HEK293T (cell line): ENCODE data around the gene PBXIP1.

Experiments
- BHLHE40 ChIP-seq: fragments of 450-650 bp; IDR thresholded peaks from 2 replicates; pipeline ENCODE4 v1.6.1; 2016; ENCODE audit warnings: mild to moderate bottlenecking, moderate library complexity, borderline replicate concordance
- CTBP1 ChIP-seq: fragments of 450-650 bp; IDR thresholded peaks from 2 replicates; pipeline ENCODE4 v1.6.1; 2016; ENCODE audit warnings: borderline replicate concordance
- ELF4 ChIP-seq: fragments of 450-650 bp; IDR thresholded peaks from 2 replicates; pipeline ENCODE4 v1.6.1; 2017; ENCODE audit warnings: antibody characterized with exemption
- FOXA1 ChIP-seq: fragments of 450-650 bp; IDR thresholded peaks from 2 replicates; pipeline ENCODE4 v1.6.1; 2016; ENCODE audit warnings: mild to moderate bottlenecking
- FOXK2 ChIP-seq: fragments of 450-650 bp; IDR thresholded peaks from 2 replicates; pipeline ENCODE4 v1.6.1; 2016; ENCODE audit warnings: mild to moderate bottlenecking
- FOXM1 ChIP-seq: fragments of 450-650 bp; IDR thresholded peaks from 2 replicates; pipeline ENCODE4 v1.6.1; 2017; ENCODE audit warnings: mild to moderate bottlenecking, borderline replicate concordance
- NFRKB ChIP-seq: fragments of 450-650 bp; IDR thresholded peaks from 2 replicates; pipeline ENCODE4 v1.6.1; 2016; ENCODE audit warnings: mild to moderate bottlenecking, moderate library complexity
- PKNOX1 ChIP-seq: fragments of 450-650 bp; IDR thresholded peaks from 2 replicates; pipeline ENCODE4 v1.6.1; 2016
- SP1 ChIP-seq: fragments of 450-650 bp; IDR thresholded peaks from 2 replicates; pipeline ENCODE4 v1.6.1; 2017
- SUZ12 ChIP-seq: fragments of 450-650 bp; IDR thresholded peaks from 2 replicates; pipeline ENCODE4 v1.6.1; 2016; ENCODE audit warnings: mild to moderate bottlenecking
- TARDBP ChIP-seq: fragments of 450-650 bp; IDR thresholded peaks from 2 replicates; pipeline ENCODE4 v1.6.1; 2016
- ZNF384 ChIP-seq: fragments of 450-650 bp; IDR thresholded peaks from 2 replicates; pipeline ENCODE4 v1.6.1; 2016

GRCh38 chr1:154937085-154937987, 18.6 kb downstream of the PBXIP1 start:
- no peak for TF ChIP-seq NFRKB
- TF ChIP-seq FOXK2: no peak
- no peak for TF ChIP-seq TARDBP
- peak; percentile 96 for TF ChIP-seq PKNOX1
- no peak for TF ChIP-seq SUZ12
- no peak for TF ChIP-seq ELF4
- TF ChIP-seq BHLHE40: peak; percentile 96
- no peak for TF ChIP-seq CTBP1
- no peak for TF ChIP-seq ZNF384
- peak; percentile 62; the same call in 1 of the 2 replicates for TF ChIP-seq FOXM1
- TF ChIP-seq FOXA1: no peak
- no peak for TF ChIP-seq SP1
